ENCODE results near the gene CLASP2.
"Not testable (repeated sequence)": the region's sequence is repeated elsewhere in the genome, so short reads cannot be mapped to it uniquely, and the experiment has no call there.

Gene CLASP2

DNA sequence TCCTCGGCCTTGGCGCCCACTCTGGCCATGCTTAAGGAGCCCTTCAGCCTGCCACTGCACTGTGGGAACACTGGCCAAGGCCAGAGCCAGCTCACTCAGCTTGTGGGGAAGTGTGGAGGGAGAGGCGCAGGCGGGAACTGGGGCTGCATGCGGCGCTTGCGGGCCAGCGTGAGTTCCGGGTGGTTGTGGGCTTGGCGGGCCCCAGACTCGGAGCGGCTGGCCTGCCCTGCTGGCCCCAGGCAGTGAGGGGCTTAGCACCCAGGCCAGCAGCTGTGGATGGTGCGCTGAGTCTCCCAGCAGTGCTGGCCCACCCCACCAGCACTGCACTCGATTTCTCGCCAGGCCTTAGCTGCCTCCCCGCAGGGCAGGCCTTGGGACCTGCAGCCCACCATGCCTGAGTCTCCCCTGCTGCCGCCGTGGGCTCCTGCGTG lies 264.7 kb downstream of the CLASP2 start:
- no peak for DNase-seq (ENCODE audit: low read depth in 2 of 2)

DNA sequence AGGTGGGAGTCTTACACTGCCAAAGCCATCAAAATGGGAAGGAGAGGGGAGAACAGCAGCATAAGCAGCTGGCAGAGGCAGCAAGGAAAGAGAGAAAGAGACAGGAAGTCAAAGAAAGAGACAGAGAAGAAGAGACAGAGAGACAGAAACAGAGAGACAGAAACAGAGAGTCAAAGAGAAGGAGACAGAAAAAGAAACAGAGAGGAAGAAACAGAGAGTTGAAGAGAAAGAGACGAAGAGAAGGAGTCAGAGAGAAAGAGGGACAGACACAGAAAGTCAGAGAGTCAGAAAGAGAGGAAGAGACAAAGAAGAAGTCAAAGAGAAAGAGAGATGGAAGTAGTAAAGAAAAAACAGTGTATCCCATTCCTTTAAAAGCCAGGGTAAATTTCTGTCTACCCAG lies 266.1 kb downstream of the CLASP2 start:
- DNase-seq (ENCODE audit: low read depth in 2 of 2) = not testable (repeated sequence)

DNA sequence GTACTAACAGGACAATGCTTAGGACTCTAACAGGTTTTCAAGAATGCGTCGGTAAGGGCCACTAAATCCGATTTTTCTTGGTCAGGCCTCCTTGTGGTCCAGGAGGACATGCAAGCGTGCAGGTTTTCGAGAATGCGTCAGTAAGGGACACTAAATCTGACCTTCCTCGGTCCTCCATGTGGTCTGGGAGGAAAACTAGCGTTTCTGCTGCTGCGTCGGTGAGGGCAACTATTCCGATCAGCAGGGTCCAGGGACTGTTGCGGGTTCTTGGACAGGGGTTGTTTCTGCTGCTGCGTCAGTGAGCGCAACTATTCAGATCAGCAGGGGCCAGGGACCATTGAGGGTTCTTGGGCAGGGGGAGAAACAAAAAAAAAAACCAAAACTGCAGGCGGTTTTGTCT lies 270.1 kb downstream of the CLASP2 start:
- no peak for DNase-seq (ENCODE audit: low read depth in 2 of 2)

DNA sequence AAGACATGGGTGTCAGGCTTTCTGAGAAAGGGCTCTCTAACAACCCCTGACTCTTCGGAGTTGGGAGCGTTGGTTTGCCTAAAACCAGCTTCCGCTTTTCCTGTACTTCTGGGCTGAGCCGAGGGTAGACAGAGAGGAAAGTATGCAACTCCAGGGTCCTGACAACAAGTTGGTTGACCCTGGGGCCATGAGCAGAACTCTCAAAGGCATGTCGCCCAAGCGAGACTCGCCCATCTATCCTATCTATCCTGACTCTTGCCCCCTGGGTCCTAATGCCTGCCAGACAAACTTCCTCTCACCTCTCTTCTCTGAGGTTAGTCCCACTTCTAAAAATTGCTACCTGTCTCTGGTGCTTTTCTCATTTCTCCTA lies 270.8 kb downstream of the CLASP2 start:
- DNase-seq (ENCODE audit: low read depth in 2 of 2) = not testable (repeated sequence)

All from stimulated activated CD4-positive, alpha-beta T cell treated with anti-CD3 and anti-CD28 coated beads, Interleukin-4, amount 100 ng/mL, for 48 hours (primary cell).